Iris pigment epithelial cell (primary cell): ENCODE measurements around the gene PTPN5.

Experiments
- DNase-seq: peaks from one replicate; pipeline ENCODE4 v3.0.0-alpha.2; 2011; ENCODE audit warnings: low read depth

The PTPN5 gene

GRCh38 chr11:18739685-18740084, 51.9 kb downstream of the PTPN5 start:
- DNase-seq, result no peak

DNA sequence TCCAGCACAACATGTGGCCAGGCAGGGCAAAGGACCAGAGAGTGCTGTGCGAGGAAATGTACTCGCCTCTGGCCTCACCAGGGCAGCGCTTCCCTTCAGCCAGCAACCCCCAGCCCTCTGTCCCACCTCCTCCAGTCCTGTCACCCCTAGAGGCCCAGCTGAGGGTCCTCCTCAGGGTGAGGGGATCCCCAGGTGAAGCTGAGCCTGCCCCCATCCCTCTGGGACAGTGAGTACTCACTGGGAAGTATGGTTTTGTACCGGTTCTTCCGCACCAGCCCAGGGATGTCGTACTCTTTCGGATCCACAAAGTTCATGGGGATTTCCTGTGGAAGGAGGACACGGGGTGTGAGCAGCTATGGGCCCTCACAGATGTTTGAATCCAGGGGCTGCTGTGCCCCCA, 54.0 kb downstream of the PTPN5 start:
- no peak for DNase-seq

DNA sequence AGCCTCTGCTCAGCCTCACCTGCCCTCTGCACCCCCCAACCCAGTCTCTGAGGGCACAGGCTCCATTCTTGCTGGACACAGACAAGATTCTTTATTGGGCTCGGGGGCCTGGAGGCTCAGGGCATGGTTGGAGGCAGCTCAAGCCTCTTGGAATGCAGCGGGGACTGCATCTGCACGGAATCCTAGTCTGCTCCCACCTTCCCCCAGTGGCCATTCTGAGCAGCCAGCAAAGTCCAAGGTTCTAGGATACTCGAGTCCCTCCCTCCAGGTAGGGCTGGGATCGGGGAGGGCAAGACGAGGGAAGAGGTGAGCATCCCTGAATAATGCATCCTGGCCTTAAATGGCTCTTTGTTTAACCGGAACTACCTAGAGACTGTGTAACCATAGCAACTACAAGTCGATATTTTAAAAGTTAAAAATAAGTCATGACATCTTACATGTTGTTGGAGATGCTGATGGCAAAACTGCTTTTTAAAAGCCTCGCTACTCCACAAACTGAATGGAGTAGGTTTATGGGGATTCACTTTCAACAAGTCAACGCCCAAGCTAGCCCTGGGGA, 54.9 kb downstream of the PTPN5 start:
- no peak for DNase-seq

DNA sequence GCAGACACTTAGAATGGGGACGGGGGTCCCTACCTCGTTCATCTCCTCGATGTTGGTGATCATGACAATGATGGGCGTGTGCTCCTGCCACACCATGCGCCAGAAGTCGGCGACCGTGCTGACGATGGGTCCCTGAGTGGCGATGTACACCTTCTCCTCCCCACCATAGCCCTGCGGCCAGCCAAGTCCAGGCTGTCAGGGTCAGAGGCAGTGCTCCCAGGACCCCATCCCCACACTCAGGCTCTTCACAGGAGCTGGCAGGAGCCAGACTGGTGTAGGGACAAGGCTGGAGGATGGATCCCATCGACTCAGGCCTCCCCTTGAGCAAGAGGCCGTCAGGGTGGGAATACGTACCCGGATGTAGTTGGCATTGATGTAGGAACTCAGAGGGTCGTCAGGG, 58.4 kb downstream of the PTPN5 start:
- no peak for DNase-seq

DNA sequence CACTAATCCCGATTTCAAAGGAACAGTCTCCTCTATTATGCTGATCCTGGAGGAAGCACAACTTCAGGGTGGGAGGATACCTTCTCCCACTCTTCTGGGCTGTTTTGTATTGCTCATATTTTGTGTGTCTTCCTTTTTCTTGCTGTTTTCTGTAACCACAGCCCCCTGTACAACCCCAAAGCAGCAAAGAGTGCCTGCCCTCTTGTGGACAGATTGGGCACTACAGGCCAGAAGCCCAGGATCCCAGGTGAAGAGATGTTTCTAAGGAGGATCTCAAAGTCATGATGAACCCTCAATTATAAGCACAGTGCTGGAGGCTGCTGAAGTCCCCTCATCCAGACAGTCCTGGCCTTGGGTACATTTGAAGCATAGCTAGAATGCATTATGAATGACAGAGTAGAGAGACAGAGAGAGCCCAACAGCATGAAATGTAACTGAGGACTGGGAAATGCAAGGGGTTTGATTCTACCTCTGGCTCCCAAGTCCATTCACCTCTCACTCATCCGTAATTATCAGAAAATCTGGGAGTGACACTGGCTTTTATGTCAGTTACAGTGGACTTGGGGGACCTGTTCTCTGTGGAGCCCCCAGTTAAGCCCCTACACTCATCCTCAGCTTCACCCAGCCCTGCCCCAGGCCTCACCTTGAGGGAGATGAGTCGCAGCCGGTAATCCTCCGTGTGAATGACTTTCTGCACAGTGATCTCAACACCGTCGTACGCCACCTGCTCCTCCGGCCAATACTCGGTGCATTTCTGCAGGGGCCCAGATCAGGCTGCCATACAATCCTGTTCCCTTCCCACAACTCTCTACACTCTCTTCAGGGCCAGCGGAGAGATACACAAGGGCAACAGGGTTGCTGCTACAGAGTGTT, 59.4 kb downstream of the PTPN5 start:
- DNase-seq, result peak; percentile 34

- no peak for DNase-seq
Measured at GRCh38 chr11:18731441-18731840, 60.2 kb downstream of the PTPN5 start.

DNA sequence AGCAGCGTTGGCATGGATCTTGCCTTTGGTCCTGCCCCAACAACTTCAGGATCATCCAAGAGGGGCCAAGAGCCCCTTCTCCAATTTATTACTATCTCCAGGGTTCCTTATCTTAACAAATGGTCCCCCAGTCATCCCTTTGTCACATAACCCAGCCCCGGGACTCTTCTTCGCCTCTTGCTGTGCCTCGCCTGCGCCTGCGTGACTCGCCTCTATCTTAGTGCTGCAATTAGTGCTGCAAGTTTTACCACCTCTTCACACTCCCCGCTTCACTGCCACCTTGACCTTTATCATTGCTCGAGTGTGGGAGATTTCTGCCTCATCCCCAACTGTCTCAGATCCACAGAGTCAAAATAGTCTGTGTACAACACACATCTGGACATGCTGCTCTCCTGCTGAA, 61.6 kb downstream of the PTPN5 start:
- DNase-seq, result no peak

- DNase-seq, result no peak
Measured at GRCh38 chr11:18729426-18729825, 62.2 kb downstream of the PTPN5 start.

DNA sequence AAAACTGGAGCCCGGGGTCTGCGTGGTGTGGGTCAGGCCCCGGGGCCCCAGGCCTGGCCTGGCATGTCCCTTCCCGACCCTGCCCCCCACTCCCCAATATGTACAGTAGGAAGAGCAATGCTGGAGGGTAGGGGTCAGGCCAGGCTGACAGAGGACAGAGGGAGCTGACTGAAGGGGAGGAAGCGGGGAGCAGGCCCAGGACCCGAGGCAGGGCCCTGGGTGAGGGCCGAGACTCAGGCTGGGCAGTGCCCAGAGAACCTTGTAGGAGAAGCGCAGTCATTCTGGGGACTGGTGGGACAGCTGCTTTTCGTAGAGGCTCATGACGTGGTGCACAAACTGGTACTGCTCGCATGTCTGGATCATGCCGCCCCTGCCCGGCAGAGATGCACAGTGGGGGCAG, 62.9 kb downstream of the PTPN5 start:
- DNase-seq, result no peak

- DNase-seq, result no peak
Measured at GRCh38 chr11:18727479-18728236, 63.9 kb downstream of the PTPN5 start.

GRCh38 chr11:18726040-18726439, 65.6 kb downstream of the PTPN5 start, which contains the start of gene IGSF22:
Gene IGSF22 (minus strand): TSS chr11:18726188. CDS start chr11:18724236, 1,952 bp downstream.
- no peak for DNase-seq

GRCh38 chr11:18723991-18724390, 67.6 kb downstream of the PTPN5 start:
- DNase-seq, result no peak

DNA sequence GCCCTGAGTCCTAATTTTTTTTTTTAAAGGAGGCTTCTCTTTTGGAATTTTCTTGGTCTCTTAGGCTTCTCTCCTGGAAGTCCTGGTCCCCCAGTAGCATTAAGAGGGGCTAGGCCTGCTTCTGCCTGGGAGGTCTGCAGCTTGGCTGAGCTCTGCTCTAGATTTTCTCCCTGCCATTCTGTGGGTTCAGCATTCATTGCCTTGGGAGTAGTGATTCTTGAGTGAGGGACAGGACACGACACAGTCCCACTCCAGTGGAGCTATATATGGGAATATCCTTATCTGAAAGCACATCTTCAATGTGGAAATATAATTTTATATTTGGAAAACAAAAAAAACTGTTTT, 69.3 kb downstream of the PTPN5 start:
- DNase-seq, result no peak

DNA sequence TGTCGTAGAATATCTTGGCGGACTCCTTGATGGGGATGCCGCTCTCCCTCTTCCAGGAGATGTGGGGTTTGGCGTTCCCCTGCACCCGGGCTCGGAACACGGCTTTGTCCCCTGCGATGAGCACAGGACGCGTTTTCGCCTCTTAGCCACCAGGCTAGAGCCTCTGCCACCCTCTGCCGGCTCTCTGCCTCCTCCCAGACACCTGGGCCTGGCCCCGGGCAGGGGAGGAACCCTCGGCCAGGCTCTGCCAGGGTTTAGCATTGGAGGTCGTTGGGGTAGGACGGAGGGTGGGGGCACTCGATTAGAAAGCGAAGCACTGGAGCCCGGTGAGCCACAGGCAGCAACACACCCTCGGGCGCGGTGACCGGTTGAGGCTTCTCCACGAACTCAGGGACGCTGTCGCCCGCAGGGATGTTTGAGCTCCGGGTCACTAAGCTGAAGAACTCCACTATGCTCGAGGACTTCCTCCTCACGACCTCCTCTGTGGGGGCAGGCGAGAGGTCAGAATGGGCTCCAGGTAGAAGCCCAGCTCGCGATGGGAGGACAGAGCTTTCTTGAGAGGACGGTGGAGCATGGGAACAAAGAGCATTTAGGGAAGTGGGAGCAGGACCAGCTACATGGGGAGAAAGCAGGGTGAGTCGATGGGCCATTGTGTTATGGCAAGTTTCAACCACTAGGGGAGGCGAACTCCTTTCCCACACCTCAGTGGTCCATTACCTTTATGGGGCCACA, 69.9 kb downstream of the PTPN5 start:
- DNase-seq, result peak; percentile 55

- peak; percentile 62 for DNase-seq
Measured at GRCh38 chr11:18720808-18721560, 70.6 kb downstream of the PTPN5 start.

- DNase-seq, result peak; percentile 55
Measured at GRCh38 chr11:18720091-18720807, 71.3 kb downstream of the PTPN5 start.

DNA sequence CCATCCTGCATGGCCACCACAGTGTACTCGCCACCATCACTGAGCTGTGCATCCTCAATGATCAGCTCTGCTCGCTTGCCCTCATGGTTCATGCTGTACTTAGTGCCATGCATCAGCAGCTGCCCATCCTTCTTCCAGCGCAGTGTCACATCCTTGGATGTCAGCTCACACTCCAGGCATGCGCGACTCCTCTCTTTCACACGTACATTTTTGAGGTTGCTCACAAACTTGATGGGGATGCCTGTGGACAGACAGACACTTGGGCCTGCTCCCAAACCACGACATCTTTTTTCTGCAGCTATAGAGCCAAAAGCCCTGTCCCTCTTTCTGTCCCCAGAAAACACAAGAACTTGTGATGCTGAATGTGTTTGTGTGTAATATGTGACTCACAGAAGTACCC, 76.1 kb downstream of the PTPN5 start:
- DNase-seq, result no peak

DNA sequence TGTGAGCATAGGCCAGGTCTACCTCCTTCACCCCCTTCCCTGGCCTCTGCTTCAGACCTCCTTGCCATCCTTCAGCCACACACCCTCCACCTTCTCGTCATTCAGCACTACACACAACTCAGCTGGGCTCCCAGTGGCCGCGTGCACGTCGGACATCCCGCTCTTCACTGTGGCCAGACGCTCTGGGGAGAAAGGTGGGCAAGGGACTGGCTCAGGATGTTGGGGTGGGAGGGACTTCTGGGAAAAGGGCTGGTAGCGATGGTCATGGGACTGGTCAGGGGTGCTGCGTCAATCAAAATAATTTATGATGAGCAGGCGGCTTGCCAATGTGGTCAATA, 77.2 kb downstream of the PTPN5 start:
- no peak for DNase-seq

DNA sequence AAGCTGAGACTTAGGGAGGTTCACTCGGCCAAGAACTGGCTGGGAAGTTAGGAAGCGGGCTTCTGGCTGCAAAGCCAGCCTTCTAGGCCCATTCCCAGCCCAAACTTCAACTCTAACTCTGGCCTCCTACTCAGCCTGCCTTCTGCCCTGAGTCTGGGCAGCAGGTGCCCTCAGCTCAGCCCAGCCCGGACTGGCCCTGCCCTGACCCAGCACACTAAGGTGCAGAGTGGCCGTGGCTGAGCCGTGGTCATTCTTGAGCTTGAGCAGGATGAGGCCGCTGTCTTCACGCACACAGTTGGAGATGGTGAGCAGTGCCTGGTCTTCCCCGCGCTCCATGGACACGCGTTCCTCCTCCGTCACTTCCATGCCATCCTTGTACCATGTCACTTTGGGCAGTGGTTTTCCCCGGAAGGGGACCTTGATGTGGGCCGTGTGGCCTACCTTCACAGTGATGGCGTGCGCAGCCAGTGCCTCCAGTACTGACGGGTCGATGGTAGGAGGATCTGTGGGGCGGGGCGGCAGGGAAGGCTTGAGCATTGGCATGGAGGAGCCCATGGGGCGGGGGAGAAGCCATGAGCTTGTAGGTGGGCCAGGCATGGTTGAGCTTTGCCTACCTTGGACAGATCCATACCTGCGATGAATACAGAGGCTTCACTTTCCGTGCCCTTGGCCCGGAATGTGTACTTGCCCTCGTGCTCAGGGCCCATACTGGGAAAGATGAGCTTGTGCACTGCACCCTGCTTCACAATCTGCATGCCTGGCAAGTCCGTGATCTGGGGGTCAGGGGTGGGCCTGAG, 77.8 kb downstream of the PTPN5 start:
- no peak for DNase-seq

- DNase-seq, result no peak
Measured at GRCh38 chr11:18710545-18710944, 81.1 kb downstream of the PTPN5 start.
